HepG2 (cell line): ENCODE measurements around the gene CTNNA3.

Experiments used
- FOXK2 ChIP-seq: fragments of 450-650 bp; IDR thresholded peaks from 2 replicates; pipeline ENCODE4 v1.6.1; 2016
- FOXM1 ChIP-seq: sonication (generic); formaldehyde crosslinking; IDR thresholded peaks from 2 replicates; pipeline ENCODE4 v1.5.0; 2020; ENCODE audit warnings: missing genetic modification reagents
- KAT7 ChIP-seq: IDR thresholded peaks from 2 replicates; pipeline ENCODE4 v1.6.1; 2018; ENCODE audit warnings: borderline replicate concordance, missing compliant biosample characterization
- NR0B2 ChIP-seq: sonication (generic); formaldehyde crosslinking; IDR thresholded peaks from 2 replicates; pipeline ENCODE4 v1.4.0; 2020; ENCODE audit warnings: mild to moderate bottlenecking, missing genetic modification reagents
- POLR2A ChIP-seq, 2 experiments: IDR thresholded peaks; 2 replicates each; pipeline ENCODE4 v1.6.1; 2011; ENCODE audit warnings: low read depth in 2 of 2, low read length in 2 of 2, mild to moderate bottlenecking in 1 of 2, moderate library complexity in 1 of 2; ENCODE audit not compliant: insufficient read depth in 1 of 2
- ZFP36 ChIP-seq: fragments of 150-350 bp; IDR thresholded peaks from 2 replicates; pipeline ENCODE4 v1.6.1; 2018; ENCODE audit warnings: borderline replicate concordance, low read length, low read depth; ENCODE audit not compliant: partially characterized antibody
- ZSCAN20 ChIP-seq: sonication (generic); formaldehyde crosslinking; IDR thresholded peaks from 2 replicates; pipeline ENCODE4 v1.4.0; 2020; ENCODE audit warnings: missing genetic modification reagents, mild to moderate bottlenecking, borderline replicate concordance
- TF ChIP-seq, protein P1 (sequence below), 2 experiments: fragments of 450-650 bp in 1 of 2; sonication (generic) in 1 of 2; formaldehyde crosslinking in 1 of 2; IDR thresholded peaks; 2 replicates each; pipeline versions ENCODE4 v1.6.1 to v1.8.0; 2016 to 2022; ENCODE audit warnings: antibody characterized with exemption in 1 of 2, mild to moderate bottlenecking in 1 of 2, missing genetic modification reagents in 1 of 2

DNA sequence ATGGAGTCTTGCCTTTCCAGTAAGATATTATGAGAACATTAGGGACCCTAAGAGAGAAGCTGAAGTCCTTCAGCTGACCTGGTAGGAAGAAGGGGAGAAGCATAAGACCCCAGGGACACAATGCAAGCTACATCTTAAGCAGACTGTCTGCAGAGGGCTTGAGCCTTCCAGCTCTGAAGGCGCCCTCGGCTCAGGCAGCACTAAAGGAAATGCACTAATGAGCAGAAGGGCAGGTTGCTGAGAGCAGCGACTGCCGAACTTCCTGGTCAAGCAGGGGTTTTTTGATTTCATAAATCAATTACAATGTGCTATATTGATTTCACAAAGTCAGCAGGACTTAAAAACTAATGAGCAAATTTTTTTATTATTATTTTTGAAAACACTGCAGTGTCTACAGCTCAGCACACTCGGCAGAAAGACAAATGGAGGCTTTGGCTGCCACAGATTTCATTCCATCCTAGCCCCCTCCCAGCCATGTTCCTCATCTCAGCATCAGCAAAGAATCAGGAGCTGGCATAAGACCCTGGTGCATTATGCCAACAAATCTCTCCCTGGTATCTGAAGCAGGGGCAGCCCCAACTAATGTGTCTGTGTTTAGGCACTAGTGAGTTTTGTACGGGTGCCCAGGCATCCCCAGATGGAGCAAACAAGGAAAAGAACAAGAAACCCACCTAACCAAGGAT lies 713.1 kb downstream of the CTNNA3 start:
- TF ChIP-seq KAT7 (CRISPR knock-in tag): no peak
- no peak for TF ChIP-seq FOXM1
- TF ChIP-seq, protein P1, sequence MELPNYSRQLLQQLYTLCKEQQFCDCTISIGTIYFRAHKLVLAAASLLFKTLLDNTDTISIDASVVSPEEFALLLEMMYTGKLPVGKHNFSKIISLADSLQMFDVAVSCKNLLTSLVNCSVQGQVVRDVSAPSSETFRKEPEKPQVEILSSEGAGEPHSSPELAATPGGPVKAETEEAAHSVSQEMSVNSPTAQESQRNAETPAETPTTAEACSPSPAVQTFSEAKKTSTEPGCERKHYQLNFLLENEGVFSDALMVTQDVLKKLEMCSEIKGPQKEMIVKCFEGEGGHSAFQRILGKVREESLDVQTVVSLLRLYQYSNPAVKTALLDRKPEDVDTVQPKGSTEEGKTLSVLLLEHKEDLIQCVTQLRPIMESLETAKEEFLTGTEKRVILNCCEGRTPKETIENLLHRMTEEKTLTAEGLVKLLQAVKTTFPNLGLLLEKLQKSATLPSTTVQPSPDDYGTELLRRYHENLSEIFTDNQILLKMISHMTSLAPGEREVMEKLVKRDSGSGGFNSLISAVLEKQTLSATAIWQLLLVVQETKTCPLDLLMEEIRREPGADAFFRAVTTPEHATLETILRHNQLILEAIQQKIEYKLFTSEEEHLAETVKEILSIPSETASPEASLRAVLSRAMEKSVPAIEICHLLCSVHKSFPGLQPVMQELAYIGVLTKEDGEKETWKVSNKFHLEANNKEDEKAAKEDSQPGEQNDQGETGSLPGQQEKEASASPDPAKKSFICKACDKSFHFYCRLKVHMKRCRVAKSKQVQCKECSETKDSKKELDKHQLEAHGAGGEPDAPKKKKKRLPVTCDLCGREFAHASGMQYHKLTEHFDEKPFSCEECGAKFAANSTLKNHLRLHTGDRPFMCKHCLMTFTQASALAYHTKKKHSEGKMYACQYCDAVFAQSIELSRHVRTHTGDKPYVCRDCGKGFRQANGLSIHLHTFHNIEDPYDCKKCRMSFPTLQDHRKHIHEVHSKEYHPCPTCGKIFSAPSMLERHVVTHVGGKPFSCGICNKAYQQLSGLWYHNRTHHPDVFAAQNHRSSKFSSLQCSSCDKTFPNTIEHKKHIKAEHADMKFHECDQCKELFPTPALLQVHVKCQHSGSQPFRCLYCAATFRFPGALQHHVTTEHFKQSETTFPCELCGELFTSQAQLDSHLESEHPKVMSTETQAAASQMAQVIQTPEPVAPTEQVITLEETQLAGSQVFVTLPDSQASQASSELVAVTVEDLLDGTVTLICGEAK (IDR thresholded peaks at IDR 0.05): no peak
- TF ChIP-seq, protein P1 (CRISPR knock-in tag; IDR thresholded peaks at IDR 0.05): no peak
- no peak for TF ChIP-seq POLR2A (IDR thresholded peaks at IDR 0.05; ENCODE audit: insufficient read depth in 1 of 2, low read depth in 2 of 2, low read length in 2 of 2)
- no peak for TF ChIP-seq ZSCAN20
- no peak for TF ChIP-seq ZFP36
- no peak for TF ChIP-seq NR0B2 (CRISPR knock-in tag)
- TF ChIP-seq FOXK2: no peak
